NCI-H1105 (cell line): Measurements from ENCODE around the gene ZNF181.
"Not testable (repeated sequence)": the region's sequence is repeated elsewhere in the genome, so short reads cannot be mapped to it uniquely, and the experiment has no call there.

Source experiments
- DNase-seq: peaks from one replicate; lab custom pipeline; 2025; lab: John Stamatoyannopoulos, UW

Gene ZNF181

GRCh38 chr19:34733746-34734536 is at the start of gene ZNF181:
Gene ZNF181 (plus strand): TSS chr19:34734243. CDS start chr19:34735038, 795 bp downstream.
- peak; percentile 84 for DNase-seq

DNA sequence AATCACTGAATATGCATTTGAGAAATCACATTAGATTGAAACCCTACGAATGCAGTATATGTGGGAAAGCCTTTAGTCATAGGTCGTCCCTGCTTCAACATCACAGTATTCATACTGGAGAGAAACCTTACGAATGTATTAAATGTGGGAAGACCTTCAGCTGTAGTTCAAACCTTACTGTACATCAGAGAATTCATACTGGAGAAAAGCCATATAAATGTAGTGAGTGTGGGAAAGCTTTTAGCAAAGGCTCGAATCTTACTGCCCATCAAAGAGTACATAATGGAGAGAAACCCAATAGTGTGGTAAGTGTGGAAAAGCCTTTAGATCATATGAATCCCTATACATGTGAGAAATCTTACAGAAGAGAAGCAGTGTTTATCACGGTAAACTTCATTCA is 48.8 kb upstream of the ZNF181 start:
- not testable (repeated sequence) for DNase-seq

DNA sequence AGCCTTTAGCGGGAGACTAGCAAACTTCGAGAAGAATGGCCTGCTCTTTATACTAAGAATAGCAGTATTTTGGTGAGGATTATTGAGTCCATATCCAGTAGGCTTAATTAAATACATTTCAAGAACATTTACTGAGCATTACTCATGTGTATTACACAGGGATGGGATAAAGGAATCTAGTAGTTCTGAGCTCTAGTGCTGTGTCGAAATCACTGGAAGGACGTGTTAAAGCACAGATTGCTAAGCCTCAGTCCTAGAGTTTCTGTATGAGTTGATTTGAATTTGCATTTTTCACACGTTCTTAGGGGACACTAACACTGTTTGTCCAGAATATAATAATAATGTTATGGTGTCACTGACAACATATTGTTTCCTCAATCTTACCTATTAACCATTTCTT is 47.6 kb upstream of the ZNF181 start:
- DNase-seq = no peak

GRCh38 chr19:34687348-34687747 is 46.7 kb upstream of the ZNF181 start:
- no peak for DNase-seq

GRCh38 chr19:34688592-34688991 is 45.5 kb upstream of the ZNF181 start:
- DNase-seq = no peak

- no peak for DNase-seq
These were observed 43.7 kb upstream of the ZNF181 start for GRCh38 chr19:34690372-34690771.

DNA sequence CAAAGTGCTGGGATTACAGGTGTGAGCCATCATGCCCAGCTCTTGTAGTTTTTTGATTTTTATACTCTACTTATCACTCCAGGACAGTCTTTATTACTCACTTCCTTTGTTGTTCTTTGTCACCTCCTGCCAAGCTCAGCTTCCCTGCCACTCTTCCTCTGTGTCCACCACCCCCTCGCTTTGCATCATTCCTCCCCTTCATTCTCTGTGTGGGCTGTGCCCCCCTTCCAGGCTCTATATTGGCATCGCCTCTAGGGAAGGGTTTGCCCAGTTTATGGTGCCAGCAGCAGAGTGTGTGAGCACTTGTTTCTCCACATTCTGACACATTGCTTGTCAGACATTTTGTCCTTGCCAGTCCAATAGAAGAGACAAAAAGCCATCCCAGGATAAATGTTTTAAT is 41.5 kb upstream of the ZNF181 start:
- no peak for DNase-seq

DNA sequence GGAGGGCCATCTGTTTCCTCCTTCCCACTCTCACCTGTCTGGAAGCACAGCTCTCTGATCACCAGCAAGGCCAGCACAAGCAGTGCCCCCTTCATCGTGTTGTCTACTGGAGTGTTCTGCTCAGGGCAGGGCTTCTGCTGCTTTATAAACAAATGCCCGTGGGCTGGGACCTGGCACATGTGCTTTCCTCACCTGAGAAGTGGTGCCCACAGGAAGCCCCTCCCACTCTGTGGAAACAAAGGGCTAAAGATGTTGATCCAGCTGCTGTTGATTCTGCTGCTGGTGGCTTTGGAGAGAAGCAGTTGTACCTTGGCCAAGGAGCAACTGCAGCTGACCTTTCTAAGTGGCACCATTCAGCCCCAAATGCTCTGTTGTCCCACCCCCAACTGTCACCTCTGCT is 26.4 kb upstream of the ZNF181 start:
- DNase-seq = no peak

DNA sequence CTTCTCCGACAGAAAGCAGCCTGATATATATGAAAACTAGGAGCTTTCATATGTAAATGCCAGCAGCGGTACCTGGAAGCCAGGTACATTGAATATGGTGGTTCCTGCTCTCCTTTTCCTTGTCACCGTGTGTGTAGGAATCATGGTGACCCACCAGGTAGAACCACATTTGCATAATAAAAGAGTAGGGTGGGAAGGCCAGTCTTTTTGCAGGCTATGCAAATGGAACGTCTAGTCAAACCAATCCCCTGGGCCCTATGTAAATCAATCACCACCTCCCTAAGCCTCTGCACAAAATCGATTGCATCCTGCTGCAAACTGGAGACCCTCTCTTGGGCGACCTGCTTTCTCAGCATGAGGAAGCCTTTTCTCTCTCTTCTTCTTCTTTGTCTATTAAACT is 22.2 kb upstream of the ZNF181 start:
- DNase-seq = no peak

DNA sequence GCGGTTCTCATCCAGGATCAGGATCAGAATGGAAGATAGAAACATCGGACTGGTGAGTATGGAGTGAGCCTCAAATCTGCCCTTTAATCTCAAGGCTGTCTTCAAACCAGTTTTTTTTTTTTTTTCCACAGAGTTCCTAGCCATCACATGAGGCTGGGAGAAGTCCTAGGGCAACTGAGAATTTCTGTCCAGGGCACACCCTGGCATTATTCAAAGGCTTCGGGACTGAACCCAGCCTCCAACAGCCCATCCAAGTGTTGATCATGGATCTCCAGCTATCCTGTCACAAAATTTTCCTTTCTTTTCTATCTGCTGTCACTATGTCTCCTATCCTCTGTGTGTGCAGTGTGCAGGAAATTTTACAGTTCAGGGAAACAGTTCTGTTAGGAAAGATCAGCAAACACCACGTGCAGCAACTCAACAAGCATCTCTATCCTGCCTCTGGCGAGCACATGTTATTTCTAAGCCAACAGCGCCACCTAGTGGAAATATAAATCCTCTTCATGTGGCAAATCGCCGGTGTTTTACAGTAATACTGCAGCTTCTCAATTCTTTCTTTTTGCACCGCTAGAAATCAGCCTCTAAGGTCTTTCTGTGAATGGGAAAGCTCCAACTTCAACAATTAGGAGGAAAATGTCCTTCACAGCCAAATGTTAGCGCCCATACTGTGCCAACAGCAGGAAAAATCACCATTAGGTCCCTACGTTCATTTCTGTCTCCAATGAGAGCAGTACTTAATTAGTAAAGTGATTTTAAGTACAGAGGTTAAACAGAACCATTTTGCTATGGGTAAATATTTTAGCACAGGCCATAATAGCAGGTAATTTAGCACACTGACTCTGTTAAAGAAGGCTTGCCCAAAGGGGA is 21.4 kb upstream of the ZNF181 start:
- DNase-seq = peak; percentile 78

GRCh38 chr19:34713262-34713637 is 20.8 kb upstream of the ZNF181 start:
- DNase-seq = no peak

GRCh38 chr19:34715357-34715756 is 18.7 kb upstream of the ZNF181 start:
- no peak for DNase-seq

- no peak for DNase-seq
These were observed 11.7 kb upstream of the ZNF181 start for GRCh38 chr19:34722353-34722752.

GRCh38 chr19:34725400-34725799 is 8.6 kb upstream of the ZNF181 start:
- no peak for DNase-seq

- DNase-seq = no peak
These were observed 2.8 kb upstream of the ZNF181 start for GRCh38 chr19:34731019-34731829.

- no peak for DNase-seq
These were observed 2.1 kb upstream of the ZNF181 start for GRCh38 chr19:34731964-34732363.

- DNase-seq = no peak
These were observed 1.3 kb upstream of the ZNF181 start for GRCh38 chr19:34732612-34733211.

GRCh38 chr19:34733266-34733745 is 737 bp upstream of the ZNF181 start:
- DNase-seq = peak; percentile 34

DNA sequence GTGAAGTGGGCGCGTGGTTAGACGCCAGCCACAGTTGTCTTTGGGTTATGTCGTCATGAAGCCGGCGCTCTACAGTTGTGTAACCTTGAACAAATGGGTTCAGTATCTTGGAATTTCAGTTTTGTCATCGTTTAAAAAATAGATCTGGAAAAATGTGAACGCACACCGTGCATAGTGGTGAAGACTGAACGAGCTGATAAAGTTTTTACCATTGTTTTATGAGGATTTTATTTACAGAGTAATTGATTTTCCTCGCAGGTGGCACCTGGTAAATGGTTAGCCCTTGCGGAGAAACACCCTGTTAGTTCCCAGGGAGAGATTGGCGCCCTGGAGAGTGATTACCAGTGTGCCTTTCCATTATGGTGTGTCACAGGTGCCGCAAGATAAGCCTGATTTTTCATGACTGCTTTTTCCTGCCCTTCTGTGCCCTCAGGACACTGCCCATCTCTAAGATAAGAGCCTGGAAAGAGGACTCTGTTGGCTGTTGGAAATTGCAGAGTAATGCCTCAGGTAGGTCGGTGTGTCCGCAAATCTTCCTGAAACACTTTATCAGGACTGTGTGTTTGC is 577 bp downstream of the ZNF181 start:
- peak; percentile 35 for DNase-seq

- DNase-seq = no peak
These were observed 11.1 kb downstream of the ZNF181 start for GRCh38 chr19:34744896-34745690.

- DNase-seq = no peak
These were observed 23.4 kb downstream of the ZNF181 start for GRCh38 chr19:34757441-34757840.
